GM19467 (cell line): ENCODE measurements around the gene SLC39A2.
"Not testable (repeated sequence)": the region's sequence is repeated elsewhere in the genome, so short reads cannot be mapped to it uniquely, and the experiment has no call there.

Source experiments
- ATAC-seq: cut with Tn5 transposase; IDR thresholded peaks from one replicate; pipeline ENCODE4 v1.9.1; 2021; ENCODE audit warnings: mild to moderate bottlenecking, moderate library complexity; ENCODE audit not compliant: unreplicated experiment

The SLC39A2 gene

GRCh38 chr14:21024585-21025370 is 25.7 kb downstream of the SLC39A2 start, which contains the start of gene NDRG2:
TSS of gene NDRG2 (minus strand) at chr14:21025061. CDS start at chr14:21023315, 1,746 bp downstream.
- ATAC-seq = no peak

- ATAC-seq = no peak
Observed at GRCh38 chr14:21025371-21026273, 26.5 kb downstream of the SLC39A2 start.

- ATAC-seq = no peak
Observed at GRCh38 chr14:21026274-21026987, 27.3 kb downstream of the SLC39A2 start.

- ATAC-seq = no peak
Observed at GRCh38 chr14:21026988-21027315, 27.9 kb downstream of the SLC39A2 start.

- no peak for ATAC-seq
Observed at GRCh38 chr14:21029917-21030316, 30.8 kb downstream of the SLC39A2 start, which contains the start of gene TPPP2. TSS of gene TPPP2 (plus strand) at chr14:21030217. CDS start at chr14:21030582, 365 bp downstream.

GRCh38 chr14:21030531-21030930 is 31.4 kb downstream of the SLC39A2 start:
- no peak for ATAC-seq

- ATAC-seq = no peak
Observed at GRCh38 chr14:21032326-21033132, 33.4 kb downstream of the SLC39A2 start.

- no peak for ATAC-seq
Observed at GRCh38 chr14:21033133-21033698, 34.1 kb downstream of the SLC39A2 start.

GRCh38 chr14:21034707-21035106 is 35.6 kb downstream of the SLC39A2 start, which contains the start of gene RNASE13:
TSS of gene RNASE13 (minus strand) at chr14:21034807. CDS start at chr14:21034288, 519 bp downstream.
- no peak for ATAC-seq

GRCh38 chr14:21036751-21037150 is 37.7 kb downstream of the SLC39A2 start:
- ATAC-seq = no peak

GRCh38 chr14:21037156-21037555 is 38.1 kb downstream of the SLC39A2 start:
- ATAC-seq = no peak

GRCh38 chr14:21038441-21039422 is 39.6 kb downstream of the SLC39A2 start:
- ATAC-seq = no peak

GRCh38 chr14:21039585-21040369 is 40.7 kb downstream of the SLC39A2 start:
- ATAC-seq = no peak

- ATAC-seq = no peak
Observed at GRCh38 chr14:21040370-21040925, 41.4 kb downstream of the SLC39A2 start.

- ATAC-seq = not testable (repeated sequence)
Observed at GRCh38 chr14:21040941-21041340, 41.8 kb downstream of the SLC39A2 start.

- ATAC-seq = no peak
Observed at GRCh38 chr14:21041676-21042433, 42.8 kb downstream of the SLC39A2 start, which contains the start of gene RNASE7. TSS of gene RNASE7 (plus strand) at chr14:21042362. CDS start at chr14:21042993, 631 bp downstream.

GRCh38 chr14:21042918-21043317 is 43.8 kb downstream of the SLC39A2 start:
- ATAC-seq = no peak
